MG63 (cell line): ENCODE measurements around the gene KAT6B. TPM values are rescaled to one million over a fixed set of nuclear protein-coding genes. Genes with fewer than 3 reads are reported as not detected.
"Not testable (repeated sequence)": the region's sequence is repeated elsewhere in the genome, so short reads cannot be mapped to it uniquely, and the experiment has no call there.

ENCODE experiments used
- DNase-seq: peaks from one replicate; pipeline ENCODE4 v3.0.0-alpha.2; 2020
- H3K27me3 ChIP-seq: fragments of 250-450 bp; sonication (Bioruptor Pico); 2 replicates; pipeline ENCODE4 v1.5.1; 2020; ENCODE audit warnings: mild to moderate bottlenecking, moderate library complexity
- H3K36me3 ChIP-seq: fragments of 250-450 bp; sonication (Bioruptor Pico); 2 replicates; pipeline ENCODE4 v1.5.1; 2020; ENCODE audit warnings: mild to moderate bottlenecking, moderate library complexity
- H3K4me3 ChIP-seq: fragments of 250-450 bp; sonication (Bioruptor Pico); 2 replicates; pipeline ENCODE4 v1.5.1; 2020; ENCODE audit warnings: mild to moderate bottlenecking, moderate library complexity
- H3K9me3 ChIP-seq: fragments of 250-450 bp; sonication (Bioruptor Pico); 2 replicates; pipeline ENCODE4 v1.5.1; 2020; ENCODE audit warnings: mild to moderate bottlenecking, moderate library complexity
- total RNA-seq: library from RNA; depleted of rRNA; stranded (reverse); fragments of >200 nt; shearing (Covaris generic); gene quantifications from 2 replicates; pipeline ENCODE4 v1.2.3, GENCODE V29; 2014; ENCODE audit warnings: low replicate concordance

The KAT6B gene
- total RNA-seq, 1 experiment from 2014 or later = 6.7 TPM

DNA sequence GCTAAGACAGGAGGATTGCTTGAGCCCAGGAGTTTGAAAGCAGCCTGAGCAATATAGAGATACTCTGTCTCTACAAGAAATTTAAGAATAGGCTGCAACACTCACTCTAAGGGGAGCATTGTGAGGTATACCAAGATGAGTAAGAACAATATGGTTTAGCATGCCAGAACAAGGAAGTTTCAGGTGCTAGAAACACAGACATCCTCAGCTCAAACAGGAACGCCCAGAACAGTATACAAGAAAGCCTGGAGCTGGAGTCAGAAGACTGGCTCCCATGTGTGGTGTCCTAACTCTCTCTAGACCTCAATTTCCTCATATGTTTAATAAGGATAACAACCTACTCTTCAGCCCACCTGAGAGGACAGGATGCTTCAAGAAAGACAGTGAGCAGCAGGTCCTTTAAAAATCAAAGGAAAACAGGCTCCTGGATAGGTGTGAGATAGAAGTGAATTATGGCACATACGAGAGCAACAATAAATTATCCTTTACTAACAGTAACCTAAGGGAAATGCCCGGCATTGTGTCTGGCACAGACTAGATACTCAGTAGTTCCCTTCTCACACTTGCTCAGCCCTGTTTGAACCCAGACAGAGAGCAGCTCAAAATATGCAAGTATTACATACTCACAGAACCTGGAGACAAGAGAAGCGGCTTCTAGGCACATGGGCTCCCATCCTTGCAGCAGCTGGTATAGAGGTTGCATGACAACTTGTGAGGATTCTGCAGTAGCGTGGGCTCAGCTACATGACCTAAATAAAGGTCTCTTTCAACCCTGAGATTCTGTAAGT is 45.4 kb downstream of the KAT6B start:
- H3K27me3 ChIP-seq = no peaks in the 10 kb centered on the region
- DNase-seq = no peak
- no peaks in the 10 kb centered on the region for H3K9me3 ChIP-seq
- no peaks in the 10 kb centered on the region for H3K36me3 ChIP-seq
- H3K4me3 ChIP-seq = no peak overlapping the region

DNA sequence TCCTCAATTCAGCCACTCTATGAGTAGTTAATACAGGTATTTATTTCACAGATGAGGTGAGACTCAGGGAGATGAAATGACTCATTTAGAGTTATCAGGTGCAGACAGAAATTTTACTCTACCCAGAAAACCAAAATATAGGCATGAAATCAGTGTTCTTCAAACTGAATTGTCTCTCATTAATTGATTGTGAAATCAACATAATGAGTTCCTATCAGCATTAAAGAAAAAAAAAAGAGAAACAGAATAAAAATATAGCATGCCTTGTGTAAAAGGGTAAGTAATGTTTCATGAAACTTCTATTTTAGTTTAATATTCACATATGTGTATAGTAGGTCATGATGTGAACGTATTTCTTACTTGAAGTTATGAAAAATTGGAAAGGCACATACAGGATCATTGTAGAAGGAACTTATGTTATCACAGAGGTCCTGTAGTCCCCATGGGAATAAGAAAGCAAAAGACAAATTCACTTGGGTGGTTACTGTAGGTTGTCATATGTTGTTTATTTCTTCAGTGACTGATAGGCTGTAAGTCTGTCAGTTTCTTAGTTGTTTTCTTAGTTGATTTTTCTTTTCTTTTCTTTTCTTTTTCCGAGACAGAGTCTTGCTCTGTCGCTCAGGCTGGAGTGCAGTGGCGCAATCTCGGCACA is 47.5 kb downstream of the KAT6B start:
- no peaks in the 10 kb centered on the region for H3K27me3 ChIP-seq
- no peak for DNase-seq

DNA sequence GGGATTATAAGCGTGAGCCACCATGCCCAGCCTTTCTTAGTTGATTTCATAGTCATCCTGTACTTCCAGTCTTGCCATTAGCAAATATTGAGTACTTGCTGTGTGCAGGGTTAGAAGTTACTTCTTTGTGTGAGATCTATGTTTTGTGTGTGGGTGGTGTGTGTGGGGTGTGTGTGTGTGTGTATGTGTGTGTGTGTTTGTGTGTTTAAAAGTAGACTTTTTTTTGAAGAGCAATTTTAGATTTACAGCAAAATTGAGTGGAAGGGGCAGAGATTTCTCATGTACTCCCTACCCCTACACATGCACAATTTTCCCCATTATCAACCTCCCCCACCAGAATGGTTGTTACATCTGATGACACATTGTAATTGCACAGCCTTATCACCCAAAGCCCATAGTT is 48.2 kb downstream of the KAT6B start:
- Histone ChIP-seq H3K9me3 (no peaks in the 10 kb centered on the region), H3K27me3 (no peaks in the 10 kb centered on the region), H3K4me3 (no peak overlapping the region), H3K36me3 (no peaks in the 10 kb centered on the region)
- DNase-seq = no peak

More for the DNA sequence above, 47.5 kb downstream of the KAT6B start:
- no peaks in the 10 kb centered on the region for H3K9me3 ChIP-seq
- H3K36me3 ChIP-seq = no peaks in the 10 kb centered on the region
- H3K4me3 ChIP-seq = no peak overlapping the region

DNA sequence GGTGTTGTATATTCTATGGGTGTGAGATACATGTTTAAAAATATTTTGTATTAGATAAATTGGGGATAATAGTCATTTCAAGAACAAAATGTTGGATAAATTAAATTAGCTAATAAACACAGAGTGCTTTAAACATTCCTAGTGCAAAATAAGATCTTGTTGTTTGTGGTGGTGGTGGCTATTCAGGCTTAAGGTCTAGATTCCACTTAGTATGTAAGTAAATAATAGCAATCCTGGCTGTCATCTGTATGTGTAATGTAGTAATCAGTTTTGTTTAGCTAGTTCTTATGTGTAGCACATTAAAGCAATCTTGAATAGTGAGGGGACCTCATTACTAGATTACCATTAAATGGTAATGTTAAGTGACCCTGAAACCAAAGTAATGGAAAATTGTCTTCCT is 48.7 kb downstream of the KAT6B start:
- Histone ChIP-seq H3K9me3 (no peaks in the 10 kb centered on the region), H3K27me3 (no peaks in the 10 kb centered on the region), H3K36me3 (no peaks in the 10 kb centered on the region), H3K4me3 (no peak overlapping the region)
- no peak for DNase-seq

DNA sequence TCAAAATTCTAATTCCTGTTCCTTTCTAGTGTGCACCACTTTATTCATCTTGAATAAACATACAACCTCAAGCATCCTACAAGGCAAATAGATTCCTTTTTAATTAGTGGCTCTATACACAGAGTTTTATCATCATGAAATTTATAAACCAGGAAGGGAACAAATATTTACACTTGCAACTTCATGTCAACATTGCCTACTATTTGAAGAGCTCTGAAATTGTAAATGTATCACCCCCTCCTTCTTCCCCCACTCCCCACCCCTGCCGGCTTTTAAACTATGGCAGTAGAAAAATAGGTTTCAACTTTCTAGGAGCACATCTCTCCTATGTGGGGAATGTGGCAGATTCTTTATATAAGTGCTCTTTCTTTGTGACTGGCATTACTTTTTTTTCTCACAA is 49.6 kb downstream of the KAT6B start:
- no peaks in the 10 kb centered on the region for H3K36me3 ChIP-seq
- H3K9me3 ChIP-seq = no peaks in the 10 kb centered on the region
- no peak for DNase-seq
- no peak overlapping the region for H3K4me3 ChIP-seq
- H3K27me3 ChIP-seq = no peaks in the 10 kb centered on the region

DNA sequence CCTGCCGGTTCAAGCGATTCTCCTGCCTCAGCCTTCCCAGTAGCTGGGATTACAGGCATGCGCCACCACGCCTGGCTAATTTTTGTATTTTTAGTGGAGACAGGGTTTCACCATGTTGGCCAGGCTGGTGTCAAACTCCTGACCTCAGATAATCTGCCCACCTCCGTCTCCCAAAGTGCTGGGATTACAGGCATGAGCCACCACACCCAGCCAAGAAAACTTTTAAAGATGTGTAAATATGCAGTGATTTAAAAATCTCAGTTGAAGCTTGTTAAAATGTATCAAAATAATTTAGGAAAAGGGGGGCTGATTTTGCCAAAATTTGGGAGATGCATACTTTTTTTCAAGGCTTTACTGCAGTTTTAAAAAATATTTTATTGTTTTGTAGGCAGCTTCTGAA is 50.7 kb downstream of the KAT6B start:
- DNase-seq, H3K27me3 ChIP-seq, H3K4me3 ChIP-seq, H3K9me3 ChIP-seq, H3K36me3 ChIP-seq: not testable (repeated sequence)

DNA sequence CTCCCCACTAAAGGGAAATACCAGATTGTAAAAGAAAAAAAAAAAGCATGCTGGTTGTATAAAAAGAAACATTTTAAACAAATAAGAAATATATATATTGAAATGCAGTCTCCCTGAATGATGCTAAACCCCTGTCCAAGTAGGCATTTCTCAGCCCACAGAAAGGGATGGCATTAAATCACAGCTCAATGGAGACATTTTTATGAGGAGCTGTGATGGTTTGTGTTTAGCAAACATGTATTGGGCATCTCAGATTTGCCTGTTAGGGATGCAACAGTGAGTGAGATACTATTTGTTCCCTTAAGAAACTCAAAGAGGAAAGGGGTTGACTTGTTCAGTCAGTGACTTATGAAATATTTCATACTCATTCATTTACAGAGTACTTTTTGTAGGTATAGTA is 51.5 kb downstream of the KAT6B start:
- Histone ChIP-seq H3K36me3 (no peaks in the 10 kb centered on the region), H3K27me3 (no peaks in the 10 kb centered on the region), H3K4me3 (no peak overlapping the region), H3K9me3 (no peaks in the 10 kb centered on the region)
- no peak for DNase-seq

DNA sequence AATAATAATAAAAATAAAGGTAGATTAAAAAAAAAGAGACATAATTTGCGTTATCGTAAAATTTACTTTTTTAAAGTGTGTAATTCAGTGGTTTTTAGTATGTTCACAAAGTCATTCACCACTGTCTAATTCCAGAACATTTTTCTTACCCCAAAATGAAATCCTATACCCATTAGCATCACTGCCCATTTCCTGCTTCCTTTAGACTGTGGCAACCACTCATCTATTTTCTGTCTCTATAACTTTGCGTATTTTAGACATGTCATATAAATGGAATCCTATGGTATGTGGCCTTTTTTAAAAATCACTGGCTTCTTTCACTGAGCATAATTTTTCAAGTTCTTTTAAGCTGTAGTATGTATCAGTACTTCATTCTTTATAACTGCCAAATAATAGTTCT is 53.6 kb downstream of the KAT6B start:
- no peak for DNase-seq

DNA sequence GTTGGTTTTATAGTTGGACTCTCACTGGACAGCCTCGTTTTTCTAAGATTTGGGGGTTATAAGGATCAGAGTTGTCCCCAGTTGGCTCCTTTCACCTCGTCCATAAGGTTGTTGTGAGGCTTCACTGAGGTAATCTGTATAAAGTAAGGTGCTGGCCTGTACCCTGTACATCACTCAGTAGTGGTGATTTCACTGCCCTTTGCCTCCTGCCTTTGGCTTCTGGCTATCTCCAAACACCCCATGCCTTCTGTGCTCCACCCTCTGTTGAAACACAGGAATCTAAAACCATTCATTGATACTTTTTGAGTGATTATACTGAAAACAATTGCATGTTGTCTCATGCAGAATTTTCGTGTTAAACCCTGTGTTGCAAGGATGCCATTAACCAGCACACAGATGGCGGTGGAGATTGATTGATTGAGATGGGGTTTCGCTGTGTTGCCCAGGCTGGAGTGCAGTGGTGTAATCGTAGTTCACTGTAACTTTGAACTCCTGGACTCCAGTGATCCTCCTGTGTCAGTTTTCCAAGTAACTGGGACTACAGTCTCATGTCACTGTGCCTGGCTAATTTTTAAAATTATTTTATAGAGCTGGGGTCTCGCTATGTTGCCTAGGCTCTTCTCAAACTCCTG is 55.0 kb downstream of the KAT6B start:
- H3K27me3 ChIP-seq = no peaks in the 10 kb centered on the region

More for the DNA sequence above, 53.6 kb downstream of the KAT6B start:
- Histone ChIP-seq H3K27me3 (no peaks in the 10 kb centered on the region), H3K4me3 (no peak overlapping the region), H3K36me3 (no peaks in the 10 kb centered on the region), H3K9me3 (no peaks in the 10 kb centered on the region)

DNA sequence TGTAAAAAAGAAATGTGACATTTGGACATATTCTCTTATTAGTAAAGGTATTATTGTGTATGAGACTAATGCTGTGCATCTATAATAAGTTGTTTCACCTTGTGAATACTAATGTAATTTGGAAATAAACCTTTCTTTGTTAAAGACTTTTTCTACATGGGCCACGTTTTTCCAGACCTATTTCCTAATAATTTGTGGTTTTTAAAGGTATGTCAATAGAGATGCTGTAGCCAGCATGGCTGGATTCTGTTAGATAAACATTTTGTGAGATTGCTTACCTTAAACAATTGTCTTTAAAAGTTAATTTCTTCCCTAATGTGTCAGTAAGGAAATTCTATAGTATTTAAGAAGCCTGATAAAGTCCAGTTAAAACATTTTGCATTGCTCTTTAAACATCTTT is 56.0 kb downstream of the KAT6B start:
- H3K4me3 ChIP-seq = no peak overlapping the region
- no peaks in the 10 kb centered on the region for H3K36me3 ChIP-seq
- no peaks in the 10 kb centered on the region for H3K27me3 ChIP-seq
- no peak for DNase-seq
- H3K9me3 ChIP-seq = no peaks in the 10 kb centered on the region

More for the DNA sequence above, 55.0 kb downstream of the KAT6B start:
- Histone ChIP-seq H3K4me3 (no peak overlapping the region), H3K36me3 (no peaks in the 10 kb centered on the region), H3K9me3 (no peaks in the 10 kb centered on the region)
- no peak for DNase-seq

DNA sequence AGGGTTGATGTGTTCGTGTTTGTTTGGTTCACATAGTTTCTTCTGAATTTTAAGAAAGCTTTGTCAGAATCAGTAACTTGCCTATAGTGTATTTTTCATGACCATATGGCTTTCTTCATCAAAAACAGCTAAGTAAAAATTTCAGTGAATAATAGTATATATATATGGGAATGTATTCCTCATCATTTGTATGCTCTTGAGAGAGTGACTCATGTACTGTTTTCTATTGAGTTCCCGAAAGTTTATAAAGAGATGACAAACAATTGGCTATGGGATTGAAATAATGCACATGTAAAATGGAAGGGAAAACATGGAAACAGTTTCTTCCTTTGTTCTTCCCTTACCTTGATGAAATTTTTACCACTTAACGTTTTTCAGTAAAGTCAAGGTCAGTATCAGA is 56.4 kb downstream of the KAT6B start:
- H3K36me3 ChIP-seq = no peaks in the 10 kb centered on the region
- no peak overlapping the region for H3K4me3 ChIP-seq
- no peaks in the 10 kb centered on the region for H3K27me3 ChIP-seq
- DNase-seq = no peak
- H3K9me3 ChIP-seq = no peaks in the 10 kb centered on the region

DNA sequence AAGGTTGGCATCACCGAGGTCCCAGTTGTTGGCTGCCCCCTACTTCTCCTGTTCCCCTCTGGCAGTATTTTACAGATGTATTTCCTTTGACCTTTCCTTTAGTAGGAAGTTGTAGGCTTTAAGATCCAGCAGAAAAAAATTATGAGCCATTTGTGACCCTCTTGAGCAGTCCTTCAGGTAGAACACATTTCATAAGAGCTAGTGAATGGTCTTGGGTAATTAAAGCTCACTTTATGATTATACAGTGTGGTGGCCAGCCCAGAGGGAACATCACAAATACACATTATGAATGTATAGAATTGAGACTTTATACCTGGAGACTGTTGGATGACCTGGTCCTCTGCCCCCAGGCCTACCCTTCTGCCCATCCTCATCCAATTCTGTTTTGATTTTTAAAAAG is 57.0 kb downstream of the KAT6B start:
- Histone ChIP-seq H3K4me3 (no peak overlapping the region), H3K9me3 (no peaks in the 10 kb centered on the region), H3K27me3 (no peaks in the 10 kb centered on the region), H3K36me3 (no peaks in the 10 kb centered on the region)
- DNase-seq = no peak

DNA sequence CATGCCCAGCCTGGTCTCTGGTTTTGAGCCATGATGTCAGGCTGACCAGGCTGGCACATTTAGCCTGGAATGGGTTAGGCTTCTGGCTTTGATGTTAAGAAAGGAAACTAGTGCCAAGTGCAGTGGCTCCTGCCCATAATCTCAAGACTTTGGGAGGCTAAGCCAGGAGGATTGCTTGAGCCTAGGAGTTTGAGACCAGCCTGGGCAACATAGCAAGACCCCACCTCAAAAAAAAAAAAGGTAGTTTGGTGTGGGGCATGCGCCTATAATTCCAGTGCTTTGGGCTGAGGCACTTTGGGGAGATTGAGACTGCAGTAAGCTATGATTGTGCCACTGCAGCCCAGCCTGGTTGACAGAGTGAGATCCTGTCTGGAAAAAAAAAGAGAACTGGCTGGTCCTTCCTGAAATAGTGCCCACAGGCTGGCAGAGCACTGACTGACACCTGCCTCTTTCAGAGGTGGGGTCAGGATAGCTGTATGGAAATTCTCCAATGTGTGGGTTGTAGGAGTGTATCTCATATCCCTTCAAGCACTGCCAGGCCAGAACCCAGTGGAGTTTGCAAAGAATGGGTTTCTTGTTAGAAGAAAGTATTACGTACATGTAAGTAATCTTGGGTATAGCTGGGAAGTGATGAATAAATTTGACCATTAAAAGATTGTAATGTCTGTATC is 61.3 kb downstream of the KAT6B start:
- no peaks in the 10 kb centered on the region for H3K9me3 ChIP-seq

DNA sequence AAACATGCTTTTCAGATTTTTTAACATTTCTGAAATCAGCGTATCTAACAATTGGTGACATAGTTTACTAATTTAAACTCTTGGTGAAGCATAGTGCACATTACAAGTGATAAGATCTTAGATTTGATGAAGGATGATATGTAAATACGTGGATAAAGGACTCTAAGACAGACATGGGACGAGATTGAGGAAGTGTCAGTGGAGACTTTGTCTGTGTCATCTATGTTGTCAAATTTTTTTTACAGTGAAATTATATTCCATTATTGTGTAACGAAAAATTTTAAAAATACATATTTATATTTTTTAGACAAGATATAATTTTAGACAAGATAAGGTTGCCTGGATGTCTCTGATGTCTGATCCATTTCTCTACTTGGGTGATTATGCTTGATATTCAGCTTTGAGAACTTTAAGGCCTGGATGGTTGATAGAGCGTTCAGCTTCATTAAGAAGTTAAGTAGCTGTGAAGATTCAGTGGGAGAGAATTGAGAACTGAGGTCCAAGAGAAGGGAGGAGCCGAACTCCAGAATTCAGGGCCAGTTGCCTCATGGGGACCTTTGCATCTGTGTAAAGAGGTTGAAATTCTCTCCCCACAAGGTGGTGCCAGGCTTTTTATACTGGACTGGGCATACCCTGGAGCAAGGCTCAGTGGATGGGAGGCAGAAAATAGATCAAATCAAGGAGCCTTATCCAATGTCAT is 62.7 kb downstream of the KAT6B start:
- Histone ChIP-seq H3K36me3 (no peaks in the 10 kb centered on the region), H3K4me3 (no peak overlapping the region), H3K9me3 (no peaks in the 10 kb centered on the region), H3K27me3 (no peaks in the 10 kb centered on the region)
- peak; percentile 9 for DNase-seq

More for the DNA sequence above, 61.3 kb downstream of the KAT6B start:
- DNase-seq = no peak
- no peak overlapping the region for H3K4me3 ChIP-seq
- H3K27me3 ChIP-seq = no peaks in the 10 kb centered on the region
- no peaks in the 10 kb centered on the region for H3K36me3 ChIP-seq

DNA sequence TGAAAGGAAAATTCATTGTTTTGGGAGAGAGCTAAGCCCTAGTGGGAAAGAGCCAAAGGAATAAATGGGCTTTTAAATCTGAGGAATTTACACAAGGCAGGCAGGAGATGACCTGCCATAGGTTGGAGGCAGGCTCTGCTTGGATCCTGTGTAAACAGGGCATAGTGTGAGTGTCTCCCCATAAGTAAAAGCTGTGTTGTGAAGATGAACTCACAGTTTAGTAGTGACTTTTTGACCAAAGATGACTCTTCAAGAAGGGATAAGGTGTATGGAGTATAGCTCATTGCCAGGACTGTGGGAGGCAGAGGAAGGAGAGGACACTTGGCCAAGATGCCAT is 63.2 kb downstream of the KAT6B start:
- H3K9me3 ChIP-seq = no peaks in the 10 kb centered on the region

DNA sequence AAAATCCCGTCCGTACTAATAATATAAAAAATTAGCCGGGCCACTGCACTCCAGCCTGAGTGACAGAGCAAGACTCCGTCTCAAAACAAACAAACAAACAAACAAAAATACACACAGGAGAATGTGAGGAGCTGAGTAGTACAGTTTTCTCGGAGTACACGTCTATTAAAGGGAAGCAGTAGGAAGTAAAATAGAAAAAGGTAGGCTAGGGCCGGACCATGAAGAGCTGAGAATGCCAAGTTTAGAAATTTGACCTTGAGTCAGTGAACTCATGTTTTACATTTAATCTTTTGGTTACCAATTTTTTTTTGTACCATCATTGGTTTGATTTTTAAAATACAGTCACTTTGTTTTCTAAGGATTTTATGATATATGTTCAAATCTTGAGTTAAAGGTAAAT is 64.1 kb downstream of the KAT6B start:
- no peak for DNase-seq
- no peak overlapping the region for H3K4me3 ChIP-seq
- H3K9me3 ChIP-seq = no peaks in the 10 kb centered on the region
- no peaks in the 10 kb centered on the region for H3K27me3 ChIP-seq
- H3K36me3 ChIP-seq = no peaks in the 10 kb centered on the region

More for the DNA sequence above, 63.2 kb downstream of the KAT6B start:
- Histone ChIP-seq H3K4me3 (no peak overlapping the region), H3K36me3 (no peaks in the 10 kb centered on the region), H3K27me3 (no peaks in the 10 kb centered on the region)
- DNase-seq = peak; percentile 6

DNA sequence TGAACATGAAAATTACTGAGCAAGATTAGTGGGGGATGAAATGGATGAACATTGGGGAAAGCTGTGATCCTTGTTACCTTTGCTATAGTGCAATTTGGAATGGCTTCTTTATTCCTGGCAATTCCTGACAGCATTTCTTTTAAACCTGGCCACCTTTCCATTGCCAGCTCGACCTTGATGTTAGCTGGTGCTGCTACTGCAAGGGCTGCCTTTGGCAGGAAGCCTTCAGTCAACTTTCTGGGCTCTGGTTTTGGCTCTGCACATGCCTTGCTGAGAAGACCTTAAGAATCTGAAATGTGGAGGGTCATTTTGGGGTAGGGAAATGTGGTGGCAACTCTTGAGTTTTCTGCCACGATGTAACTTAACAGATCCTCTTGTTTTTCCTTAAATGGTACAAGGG is 64.7 kb downstream of the KAT6B start:
- H3K4me3 ChIP-seq = no peak overlapping the region
- DNase-seq = no peak

More for the DNA sequence above, 64.7 kb downstream of the KAT6B start:
- H3K9me3 ChIP-seq = no peaks in the 10 kb centered on the region
- H3K36me3 ChIP-seq = no peaks in the 10 kb centered on the region
- no peaks in the 10 kb centered on the region for H3K27me3 ChIP-seq
